Heart left ventricle (tissue), 16 donors: Measurements from ENCODE around the gene SAP30BP. TPM values are rescaled to one million over a fixed set of nuclear protein-coding genes. Genes with fewer than 3 reads are reported as not detected.

Experiments
- ATAC-seq, 4 donors: fragments of 200-7000 bp; cut with Tn5 transposase; one replicate each; pipeline ENCODE4 v1.9.1; 2020 to 2022; ENCODE audit warnings: moderate library complexity in 4 of 4, mild to moderate bottlenecking in 3 of 4, moderate number of reproducible peaks in 1 of 4
- DNase-seq, 5 donors: peaks; one replicate each; pipeline ENCODE4 v3.0.0-alpha.2; 2020
- H3K27ac ChIP-seq, 12 donors: fragments of 200-600 bp; sonication (generic) in 4 of 12; one replicate each; pipeline versions ENCODE4 v1.5.0 to v1.8.0; 2016 to 2022; ENCODE audit warnings: mild to moderate bottlenecking in 2 of 12
- H3K27me3 ChIP-seq, 9 donors: fragments of 200-600 bp; sonication (generic) in 2 of 9; one replicate each; pipeline versions ENCODE4 v1.5.1 to v1.8.0; 2016 to 2022; ENCODE audit warnings: mild to moderate bottlenecking in 3 of 9
- H3K36me3 ChIP-seq, 9 donors: fragments of 200-600 bp; sonication (generic) in 2 of 9; one replicate each; pipeline versions ENCODE4 v1.5.0 to v1.8.0; 2018 to 2022; ENCODE audit warnings: mild to moderate bottlenecking in 2 of 9
- H3K4me1 ChIP-seq, 12 donors: fragments of 200-600 bp; sonication (generic) in 4 of 12; one replicate each; pipeline versions ENCODE4 v1.5.0 to v1.8.0; 2016 to 2022; ENCODE audit warnings: mild to moderate bottlenecking in 3 of 12
- H3K4me3 ChIP-seq, 12 donors: fragments of 200-600 bp; sonication (generic) in 4 of 12; one replicate each; pipeline versions ENCODE4 v1.5.0 to v1.8.0; 2017 to 2022; ENCODE audit warnings: mild to moderate bottlenecking in 9 of 12, moderate library complexity in 4 of 12
- H3K9me3 ChIP-seq, 12 donors: fragments of 200-600 bp; sonication (generic) in 4 of 12; one replicate each; pipeline versions ENCODE4 v1.5.0 to v1.8.0; 2016 to 2022; ENCODE audit warnings: mild to moderate bottlenecking in 1 of 12
- CTCF ChIP-seq, 12 donors: fragments of 200-600 bp; sonication (generic) in 4 of 12; IDR thresholded peaks; one replicate each; pipeline versions ENCODE4 v1.5.0 to v1.8.0; 2018 to 2022; ENCODE audit warnings: antibody characterized with exemption in 12 of 12, mild to moderate bottlenecking in 5 of 12
- POLR2A ChIP-seq, 2 donors: fragments of 450-650 bp; IDR thresholded peaks; one replicate each; pipeline ENCODE4 v1.6.1; 2017; ENCODE audit warnings: antibody characterized with exemption in 2 of 2, mild to moderate bottlenecking in 2 of 2, moderate library complexity in 2 of 2
- WGBS, 4 donors: extraction: QIAGEN DNeasy Blood & Tissue Kit in 2 of 4; methylation state at CpG; one replicate each; pipeline versions ENCODE4 v1.1.5 to v1.1.7; 2013 to 2018; 5-methylcytosine and 5-hydroxymethylcytosine counted together
- intact Hi-C, 10 donors: fragments of 100-400 bp; cut with DNase I; formaldehyde crosslinking; loops; one replicate each; pipeline versions ENCODE4 v1.11.1 to v1.14.2; 2022
- polyA plus RNA-seq, 2 donors: library from polyadenylated mRNA; stranded (reverse); fragments of 200-250 nt; gene quantifications; one replicate each; pipeline ENCODE4 v1.2.3, GENCODE V29; 2013
- total RNA-seq, 9 donors: library from RNA; depleted of rRNA in 2 of 9; stranded (reverse); fragments of >200 nt in 2 of 9; fragmentation: NEBNext Ultra II Directional in 3 of 9; extraction: Animal tissue kit (Norgen Biotek cat#: 25700) in 3 of 9; gene quantifications; one replicate each; pipeline versions ENCODE4 v1.1.0 to v1.2.4, GENCODE V29; 2016 to 2023
- donor health status: ischemic (EF 13 %, LVEDD 7.1; RV severe dilation, severe dysfunction).
- donor health status: healthy with polysubstance abuse.
- donor health status: DM: no; HTN: yes; CAD: no.
- donor health status: DM: no; HTN: no; CAD: no.
- donor health status: ischemic (EF 25% LVEDD 6.9; RV normal size, moderate dysfunction).
- donor health status: ischemic (EF 25% LVEDD 5.7; RV mildly dilated, moderate dysfunction).
- donor health status: healthy.
- donor health status: DM: yes; HTN: yes; CAD: no.
- donor health status: ischemic (EF 35%, LVEDD 5.7; RV mildly dilated, moderate dysfunction).
- donor health status: nonischemic (EF 11% LVEDD 7.7; RV severe dilation, severe dysfunction).
- donor health status: DM: yes; HTN: yes; CAD: no.
- donor health status: PGD.
- donor health status: ischemic (EF 29% LVEDD 5.4; RV normal size, mild dysfunction).
- donor health status: nonischemic (EF 23%, LVEDD 6.1; RV moderate dilation, normal function).

Gene SAP30BP
- total and polyA plus RNA-seq, 11 donors: 40.9 to 121 (median 54.6) TPM

- intact Hi-C loops: loop anchor here in 2 of 10 donors (10.0 kb wide), 1 partner anchor 331 kb away; no protein-coding TSS in a partner anchor
- ATAC-seq (no peak), DNase-seq (peak in 1 of 5 donors; percentile 37)
- no peak for TF ChIP-seq CTCF (IDR thresholded peaks at IDR 0.05)
- no peak for TF ChIP-seq POLR2A (IDR thresholded peaks at IDR 0.05)
- Histone ChIP-seq H3K9me3 (no peaks in the 10 kb centered on the region), H3K4me1 (peaks cover 0 to 26% (median 10%) of the 10 kb centered on the region in 12 donors), H3K27me3 (no peaks in the 10 kb centered on the region), H3K4me3 (no peak overlapping the region), H3K27ac (no peak overlapping the region), H3K36me3 (peaks cover 0 to 25% (median 7%) of the 10 kb centered on the region in 9 donors)
- WGBS, 4 donors: 94 to 100% (median 96%) methylated on average over 2 of the region's 2 CpGs
These were observed 88.9 kb downstream of the SAP30BP start for GRCh38 chr17:75755990-75756389.

GRCh38 chr17:75756451-75757085 lies 89.4 kb downstream of the SAP30BP start:
- 89 to 96% (median 91%) methylated on average over 28 to 29 of the region's 29 CpGs for WGBS, 4 donors
- intact Hi-C loops: loop anchor here in 2 of 10 donors (10.0 kb wide), 1 partner anchor 332 kb away; no protein-coding TSS in a partner anchor
- Histone ChIP-seq H3K27ac (no peak overlapping the region), H3K9me3 (no peaks in the 10 kb centered on the region), H3K4me1 (peaks cover 0 to 26% (median 10%) of the 10 kb centered on the region in 12 donors), H3K4me3 (no peak overlapping the region), H3K27me3 (no peaks in the 10 kb centered on the region), H3K36me3 (peaks cover 0 to 25% (median 7%) of the 10 kb centered on the region in 9 donors)
- DNase-seq (peak in 1 of 5 donors; percentile 53), ATAC-seq (no peak)
- TF ChIP-seq POLR2A (IDR thresholded peaks at IDR 0.05) (no peak), CTCF (IDR thresholded peaks at IDR 0.05) (no peak)

- peaks cover 0 to 26% (median 10%) of the 10 kb centered on the region in 12 donors for H3K4me1 ChIP-seq
- peaks cover 0 to 25% (median 7%) of the 10 kb centered on the region in 9 donors for H3K36me3 ChIP-seq
- H3K27ac ChIP-seq: no peak overlapping the region
- no peak overlapping the region for H3K4me3 ChIP-seq
- H3K9me3 ChIP-seq: no peaks in the 10 kb centered on the region
- ATAC-seq (no peak), DNase-seq (peak in 1 of 5 donors; percentile 57)
- intact Hi-C loops: loop anchor here in 2 of 10 donors (10.0 kb wide), 1 partner anchor 332 kb away; no protein-coding TSS in a partner anchor
- TF ChIP-seq CTCF (IDR thresholded peaks at IDR 0.05) (no peak), POLR2A (IDR thresholded peaks at IDR 0.05) (no peak)
- no peaks in the 10 kb centered on the region for H3K27me3 ChIP-seq
- WGBS, 4 donors: 87 to 94% (median 91%) methylated on average over 12 to 21 of the region's 21 CpGs
These were observed 90.0 kb downstream of the SAP30BP start for GRCh38 chr17:75757086-75757681.

Other genes starting within 250 kb of the SAP30BP start
- gene TMEM94, start 210.7 kb upstream of the SAP30BP start, total RNA-seq: 100 to 1,000 TPM in 1 of 9 donors, 10 to 100 TPM in 8; 35.7 to 130 (median 52.7) TPM
- gene TMEM94, start 210.7 kb upstream of the SAP30BP start, polyA plus RNA-seq: 10 to 100 TPM; 34.1 to 35.0 TPM
- gene CASKIN2, start 151.8 kb upstream of the SAP30BP start, total RNA-seq: 10 to 100 TPM; 27.1 to 51.2 (median 39.3) TPM
- 10 to 100 TPM; 19.5 to 23.2 TPM for gene CASKIN2, start 151.8 kb upstream of the SAP30BP start, polyA plus RNA-seq
- 10 to 100 TPM in 2 of 9 donors, 1 to 10 TPM in 7; 4.0 to 11.6 (median 7.1) TPM for gene TSEN54, start 150.8 kb upstream of the SAP30BP start, total RNA-seq
- 10 to 100 TPM in 1 of 2 donors, 1 to 10 TPM in 1; 9.4 to 12.4 TPM for gene TSEN54, start 150.8 kb upstream of the SAP30BP start, polyA plus RNA-seq
- 1 to 10 TPM; 1.8 to 5.9 (median 3.4) TPM for gene LLGL2, start 141.6 kb upstream of the SAP30BP start, total RNA-seq
- gene LLGL2, start 141.6 kb upstream of the SAP30BP start, polyA plus RNA-seq: 1 to 10 TPM; 6.6 to 8.1 TPM
- 10 to 100 TPM; 14.0 to 76.4 (median 42.9) TPM for gene MYO15B, start 79.5 kb upstream of the SAP30BP start, total RNA-seq
- gene MYO15B, start 79.5 kb upstream of the SAP30BP start, polyA plus RNA-seq: 10 to 100 TPM; 23.5 to 72.0 TPM
- 10 to 100 TPM in 2 of 9 donors, 1 to 10 TPM in 7; 1.8 to 18.2 (median 6.8) TPM for gene SMIM5, start 33.9 kb upstream of the SAP30BP start, total RNA-seq
- gene SMIM5, start 33.9 kb upstream of the SAP30BP start, polyA plus RNA-seq: 10 to 100 TPM in 1 of 2 donors, 1 to 10 TPM in 1; 3.7 to 17.7 TPM
- gene RECQL5, start 184 bp upstream of the SAP30BP start, total RNA-seq: 10 to 100 TPM in 5 of 9 donors, 1 to 10 TPM in 4; 6.0 to 15.9 (median 10.2) TPM
- gene RECQL5, start 184 bp upstream of the SAP30BP start, polyA plus RNA-seq: 10 to 100 TPM in 1 of 2 donors, 1 to 10 TPM in 1; 7.8 to 13.3 TPM
- 10 to 100 TPM in 6 of 9 donors, 1 to 10 TPM in 3; 5.1 to 26.8 (median 11.0) TPM for gene ITGB4, start 54.1 kb downstream of the SAP30BP start, total RNA-seq
- 1 to 10 TPM; 4.0 to 7.5 TPM for gene ITGB4, start 54.1 kb downstream of the SAP30BP start, polyA plus RNA-seq
- 10 to 100 TPM in 8 of 9 donors, 1 to 10 TPM in 1; 9.6 to 30.6 (median 16.5) TPM for gene GALK1, start 97.9 kb downstream of the SAP30BP start, total RNA-seq
- gene GALK1, start 97.9 kb downstream of the SAP30BP start, polyA plus RNA-seq: 10 to 100 TPM; 25.5 to 31.2 TPM
- 10 to 100 TPM; 11.3 to 27.5 (median 16.3) TPM for gene UNK, start 117.5 kb downstream of the SAP30BP start, total RNA-seq
- gene UNK, start 117.5 kb downstream of the SAP30BP start, polyA plus RNA-seq: 10 to 100 TPM; 14.6 to 18.5 TPM
- 10 to 100 TPM in 2 of 9 donors, 1 to 10 TPM in 7; 2.1 to 28.5 (median 6.0) TPM for gene UNC13D, start 177.1 kb downstream of the SAP30BP start, total RNA-seq
- 1 to 10 TPM; 4.5 to 5.8 TPM for gene UNC13D, start 177.1 kb downstream of the SAP30BP start, polyA plus RNA-seq
- gene WBP2, start 188.0 kb downstream of the SAP30BP start, total RNA-seq: 100 to 1,000 TPM; 134 to 311 (median 158) TPM
- gene WBP2, start 188.0 kb downstream of the SAP30BP start, polyA plus RNA-seq: 100 to 1,000 TPM; 128 to 217 TPM
- 10 to 100 TPM; 20.3 to 53.4 (median 31.8) TPM for gene TRIM47, start 211.2 kb downstream of the SAP30BP start, total RNA-seq
- gene TRIM47, start 211.2 kb downstream of the SAP30BP start, polyA plus RNA-seq: 10 to 100 TPM; 20.1 to 23.3 TPM
- gene TRIM65, start 229.6 kb downstream of the SAP30BP start, total RNA-seq: 10 to 100 TPM in 3 of 9 donors, 1 to 10 TPM in 6; 6.8 to 16.1 (median 9.5) TPM
- 10 to 100 TPM in 1 of 2 donors, 1 to 10 TPM in 1; 7.5 to 10.5 TPM for gene TRIM65, start 229.6 kb downstream of the SAP30BP start, polyA plus RNA-seq
- gene MRPL38, start 237.5 kb downstream of the SAP30BP start, total RNA-seq: 100 to 1,000 TPM in 5 of 9 donors, 10 to 100 TPM in 4; 54.8 to 126 (median 106) TPM
- gene MRPL38, start 237.5 kb downstream of the SAP30BP start, polyA plus RNA-seq: 100 to 1,000 TPM in 1 of 2 donors, 10 to 100 TPM in 1; 79.7 to 111 TPM